Breast epithelium (tissue), 4 donors: ENCODE data around the gene JMJD1C. TPM values are rescaled to one million over a fixed set of nuclear protein-coding genes. Genes with fewer than 3 reads are reported as not detected.
A peak's percentile ranks its signal among the peaks of the same experiment; 100 is the strongest.

Experiments
- DNase-seq, 2 donors: peaks; one replicate each; pipeline ENCODE4 v3.0.0-alpha.2; 2019; ENCODE audit warnings: low spot score in 2 of 2
- H3K27ac ChIP-seq, 2 donors: fragments of 200-600 bp; sonication (generic) in 1 of 2; one replicate each; pipeline ENCODE4 v1.5.1; 2016 to 2019; ENCODE audit warnings: mild to moderate bottlenecking in 1 of 2
- H3K27me3 ChIP-seq, 2 donors: fragments of 200-600 bp; sonication (generic) in 1 of 2; one replicate each; pipeline versions ENCODE4 v1.5.1 to v1.6.0; 2017 to 2019; ENCODE audit warnings: control low read depth in 1 of 2, mild to moderate bottlenecking in 1 of 2
- H3K36me3 ChIP-seq: fragments of 200-600 bp; one replicate; pipeline ENCODE4 v1.5.1; 2019
- H3K4me1 ChIP-seq, 2 donors: fragments of 200-600 bp; sonication (generic); one replicate each; pipeline ENCODE4 v1.5.1; 2016 to 2019; ENCODE audit warnings: control low read depth in 1 of 2
- H3K4me3 ChIP-seq, 3 donors: fragments of 200-600 bp; sonication (generic); 1 replicate in 2 of 3; 2 replicates in 1 of 3; pipeline ENCODE4 v1.5.1; 2016 to 2019; ENCODE audit warnings: mild to moderate bottlenecking in 3 of 3, moderate library complexity in 2 of 3
- H3K9me3 ChIP-seq, 2 donors: fragments of 200-600 bp; sonication (generic) in 1 of 2; one replicate each; pipeline ENCODE4 v1.5.1; 2016 to 2019; ENCODE audit warnings: control low read depth in 1 of 2
- POLR2A ChIP-seq: fragments of 450-650 bp; IDR thresholded peaks from one replicate; pipeline ENCODE4 v1.6.1; 2016; ENCODE audit warnings: antibody characterized with exemption, mild to moderate bottlenecking, moderate library complexity
- POLR2AphosphoS5 ChIP-seq, 3 donors: sonication (generic); formaldehyde crosslinking; IDR thresholded peaks; one replicate each; pipeline ENCODE4 v1.6.1; 2017; ENCODE audit warnings: antibody characterized with exemption in 3 of 3
- intact Hi-C: fragments of 100-400 bp; cut with DNase I; formaldehyde crosslinking; loops from one replicate; pipeline ENCODE4 v1.15.1; 2023; ENCODE audit warnings: low total_unique reads
- total RNA-seq, 3 donors: library from RNA; depleted of rRNA; stranded (reverse); fragments of >200 nt; gene quantifications; one replicate each; pipeline ENCODE4 v1.1.0, GENCODE V29; 2016
- TF ChIP-seq, protein P1 (sequence below), 3 donors: fragments of 450-650 bp; IDR thresholded peaks; one replicate each; pipeline ENCODE4 v1.5.1; 2016 to 2017; ENCODE audit warnings: antibody characterized with exemption in 3 of 3, mild to moderate bottlenecking in 3 of 3, moderate library complexity in 3 of 3

Gene JMJD1C
- total RNA-seq, 3 donors from 2014 or later: 134 to 327 (median 162) TPM

DNA sequence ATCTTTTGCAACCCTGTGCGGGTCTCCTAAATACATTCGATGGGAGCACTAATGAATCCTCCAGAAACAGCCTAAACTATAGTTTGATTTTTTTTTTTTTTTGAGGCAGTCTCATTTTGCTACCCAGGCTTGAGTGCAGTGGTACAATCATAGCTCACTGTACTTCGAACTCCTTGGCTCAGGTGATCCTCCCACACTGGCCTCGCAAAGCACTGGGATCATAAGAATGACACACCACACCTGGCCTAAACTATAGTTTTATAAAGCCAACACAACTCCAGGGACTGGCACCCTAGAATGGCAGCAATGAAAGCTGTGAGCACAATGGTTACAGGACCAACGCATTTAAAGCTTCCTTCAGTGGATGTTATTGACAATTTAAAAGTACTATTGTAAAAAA lies 14.5 kb upstream of the JMJD1C start:
- Histone ChIP-seq H3K27ac (peak overlapping the region in 1 of 2 donors; percentile 18), H3K4me1 (no peaks in the 10 kb centered on the region), H3K36me3 (no peaks in the 10 kb centered on the region), H3K4me3 (no peak overlapping the region), H3K9me3 (no peaks in the 10 kb centered on the region), H3K27me3 (no peaks in the 10 kb centered on the region)
- intact Hi-C loops: no loop called here
- TF ChIP-seq POLR2AphosphoS5 (IDR thresholded peaks at IDR 0.05): no peak
- TF ChIP-seq POLR2A: no peak
- TF ChIP-seq, protein P1, sequence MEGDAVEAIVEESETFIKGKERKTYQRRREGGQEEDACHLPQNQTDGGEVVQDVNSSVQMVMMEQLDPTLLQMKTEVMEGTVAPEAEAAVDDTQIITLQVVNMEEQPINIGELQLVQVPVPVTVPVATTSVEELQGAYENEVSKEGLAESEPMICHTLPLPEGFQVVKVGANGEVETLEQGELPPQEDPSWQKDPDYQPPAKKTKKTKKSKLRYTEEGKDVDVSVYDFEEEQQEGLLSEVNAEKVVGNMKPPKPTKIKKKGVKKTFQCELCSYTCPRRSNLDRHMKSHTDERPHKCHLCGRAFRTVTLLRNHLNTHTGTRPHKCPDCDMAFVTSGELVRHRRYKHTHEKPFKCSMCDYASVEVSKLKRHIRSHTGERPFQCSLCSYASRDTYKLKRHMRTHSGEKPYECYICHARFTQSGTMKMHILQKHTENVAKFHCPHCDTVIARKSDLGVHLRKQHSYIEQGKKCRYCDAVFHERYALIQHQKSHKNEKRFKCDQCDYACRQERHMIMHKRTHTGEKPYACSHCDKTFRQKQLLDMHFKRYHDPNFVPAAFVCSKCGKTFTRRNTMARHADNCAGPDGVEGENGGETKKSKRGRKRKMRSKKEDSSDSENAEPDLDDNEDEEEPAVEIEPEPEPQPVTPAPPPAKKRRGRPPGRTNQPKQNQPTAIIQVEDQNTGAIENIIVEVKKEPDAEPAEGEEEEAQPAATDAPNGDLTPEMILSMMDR (IDR thresholded peaks at IDR 0.05): no peak
- DNase-seq: no peak

DNA sequence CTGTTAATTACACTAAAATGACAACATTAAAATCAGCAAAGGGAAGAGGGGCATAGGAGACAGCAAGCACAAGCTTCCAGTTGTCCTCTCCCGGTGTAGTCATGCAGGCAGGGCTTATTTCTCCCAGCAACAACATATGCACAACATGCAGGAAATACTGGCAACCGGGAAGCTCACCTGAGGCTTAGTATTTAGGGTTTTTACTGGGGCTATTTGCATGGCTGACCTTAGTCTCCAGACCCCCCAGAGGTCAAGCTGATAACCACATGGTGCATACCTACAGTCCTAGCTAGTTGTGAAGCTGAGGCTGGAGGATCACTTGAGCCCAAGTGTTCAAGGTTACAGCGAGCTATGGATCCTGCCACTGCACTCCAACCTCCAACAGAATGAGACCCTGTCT lies 12.8 kb upstream of the JMJD1C start:
- intact Hi-C loops: no loop called here
- H3K4me1 ChIP-seq: no peaks in the 10 kb centered on the region

DNA sequence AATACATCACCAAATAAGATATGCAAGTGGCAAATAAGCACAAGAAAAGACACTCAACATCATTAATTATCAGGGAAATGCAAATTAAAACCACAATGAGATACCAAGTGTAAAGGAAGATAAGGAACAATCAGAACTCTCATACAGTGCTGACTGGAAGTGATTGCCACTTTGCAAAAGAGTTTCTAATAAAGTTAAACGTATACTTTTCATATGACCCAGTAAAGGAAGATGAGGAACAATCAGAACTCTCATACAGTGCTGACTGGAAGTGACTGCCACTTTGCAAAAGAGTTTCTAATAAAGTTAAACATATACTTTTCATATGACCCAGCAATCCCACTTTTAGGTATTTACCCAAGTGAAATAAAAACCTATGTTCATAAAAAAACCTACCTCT lies 12.2 kb upstream of the JMJD1C start:
- Histone ChIP-seq H3K27ac (no peak overlapping the region), H3K4me1 (no peaks in the 10 kb centered on the region), H3K9me3 (no peaks in the 10 kb centered on the region), H3K27me3 (no peaks in the 10 kb centered on the region), H3K36me3 (no peaks in the 10 kb centered on the region), H3K4me3 (no peak overlapping the region)
- TF ChIP-seq, protein P1 (IDR thresholded peaks at IDR 0.05): no peak
- TF ChIP-seq POLR2AphosphoS5 (IDR thresholded peaks at IDR 0.05) (no peak), POLR2A (no peak)
- DNase-seq: no peak
- intact Hi-C loops: no loop called here

More for the DNA sequence above, 12.8 kb upstream of the JMJD1C start:
- TF ChIP-seq, protein P1 (IDR thresholded peaks at IDR 0.05): no peak
- TF ChIP-seq POLR2AphosphoS5 (IDR thresholded peaks at IDR 0.05) (no peak), POLR2A (no peak)
- Histone ChIP-seq H3K27me3 (no peaks in the 10 kb centered on the region), H3K27ac (no peak overlapping the region), H3K4me3 (no peak overlapping the region), H3K36me3 (no peaks in the 10 kb centered on the region), H3K9me3 (no peaks in the 10 kb centered on the region)
- no peak for DNase-seq

DNA sequence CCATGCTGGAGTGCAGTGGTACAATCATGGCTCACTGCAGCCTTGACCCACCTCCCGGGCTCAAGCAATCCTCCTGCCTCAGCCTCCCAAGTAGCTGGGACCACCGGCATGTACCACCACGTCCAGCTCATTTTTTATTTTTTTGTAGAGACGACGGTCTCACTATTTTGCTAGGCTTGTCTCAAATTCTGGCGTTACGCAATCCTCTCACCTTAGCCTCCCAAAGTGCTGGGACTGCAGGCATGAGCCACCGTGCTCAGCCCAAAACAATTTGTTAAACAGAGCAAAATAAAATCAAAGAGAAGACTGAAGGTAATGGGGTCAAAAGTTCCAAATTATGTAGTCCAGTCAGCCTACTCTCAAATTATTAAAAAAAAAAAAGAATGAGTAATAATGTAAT lies 8.7 kb upstream of the JMJD1C start:
- no peaks in the 10 kb centered on the region for H3K27me3 ChIP-seq
- intact Hi-C loops: no loop called here
- no peaks in the 10 kb centered on the region for H3K4me1 ChIP-seq
- DNase-seq: no peak
- H3K36me3 ChIP-seq: no peaks in the 10 kb centered on the region
- H3K27ac ChIP-seq: no peak overlapping the region
- no peaks in the 10 kb centered on the region for H3K9me3 ChIP-seq
- TF ChIP-seq POLR2AphosphoS5 (IDR thresholded peaks at IDR 0.05): no peak
- TF ChIP-seq, protein P1 (IDR thresholded peaks at IDR 0.05): no peak
- no peak for TF ChIP-seq POLR2A
- H3K4me3 ChIP-seq: no peak overlapping the region

DNA sequence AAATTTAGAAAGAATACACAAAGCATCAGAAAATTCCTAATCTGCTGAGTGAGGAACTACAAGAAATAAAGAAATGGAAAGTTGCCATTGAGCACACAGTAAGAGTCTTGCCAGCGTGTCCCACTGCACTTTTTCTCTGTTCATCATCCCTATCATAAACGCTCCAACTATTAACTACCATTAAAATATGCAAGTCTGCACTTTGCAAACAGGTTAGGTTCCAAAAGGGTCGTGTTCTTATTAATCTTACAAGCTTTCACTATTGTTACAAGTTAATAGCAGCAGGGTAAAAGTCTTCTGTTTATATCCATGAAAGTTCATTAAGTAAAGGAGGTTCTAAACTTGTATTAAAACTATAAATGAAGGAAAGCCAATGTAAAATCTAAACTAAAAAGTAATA lies 5.2 kb upstream of the JMJD1C start:
- TF ChIP-seq POLR2AphosphoS5 (IDR thresholded peaks at IDR 0.05): no peak
- Histone ChIP-seq H3K27ac (no peak overlapping the region), H3K9me3 (no peaks in the 10 kb centered on the region), H3K4me1 (no peaks in the 10 kb centered on the region), H3K4me3 (no peak overlapping the region), H3K36me3 (no peaks in the 10 kb centered on the region), H3K27me3 (no peaks in the 10 kb centered on the region)
- intact Hi-C loops: no loop called here
- no peak for DNase-seq

DNA sequence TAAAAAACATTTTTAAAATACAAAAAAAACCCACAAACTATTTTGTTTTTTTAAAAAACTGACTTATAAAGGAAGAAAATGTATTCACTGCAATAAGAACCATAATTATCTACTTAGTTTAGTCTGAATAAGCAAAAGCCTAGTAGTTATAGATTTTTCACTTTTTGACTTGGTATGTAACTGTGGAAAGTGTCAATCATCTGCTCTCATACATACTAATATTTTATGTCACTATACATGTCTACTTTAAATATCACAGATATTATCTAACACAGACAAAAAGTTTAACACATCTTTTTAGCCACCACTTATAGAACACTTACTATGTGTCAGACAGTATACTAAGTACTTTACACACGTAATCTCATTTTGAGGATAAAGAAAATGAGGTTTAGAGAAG lies 3.2 kb upstream of the JMJD1C start:
- H3K9me3 ChIP-seq: no peaks in the 10 kb centered on the region
- no peak for DNase-seq
- no peak overlapping the region for H3K27ac ChIP-seq
- H3K27me3 ChIP-seq: no peaks in the 10 kb centered on the region
- H3K36me3 ChIP-seq: no peaks in the 10 kb centered on the region
- intact Hi-C loops: no loop called here
- TF ChIP-seq, protein P1 (IDR thresholded peaks at IDR 0.05): no peak
- TF ChIP-seq POLR2AphosphoS5 (IDR thresholded peaks at IDR 0.05) (no peak), POLR2A (no peak)
- H3K4me3 ChIP-seq: no peak overlapping the region
- no peaks in the 10 kb centered on the region for H3K4me1 ChIP-seq
